ENCODE measurements around the gene SMAD6. TPM values are rescaled to one million over a fixed set of nuclear protein-coding genes. Genes with fewer than 3 reads are reported as not detected.
A peak's percentile ranks its signal among the peaks of the same experiment; 100 is the strongest.
"Not testable (repeated sequence)": the region's sequence is repeated elsewhere in the genome, so short reads cannot be mapped to it uniquely, and the experiment has no call there.

Gene SMAD6
- total RNA-seq, 1 experiment from 2014 or later, result 6.9 TPM

- DNase-seq (ENCODE audit: low read depth), result no peak
Measured at GRCh38 chr15:66675446-66675845, 26.6 kb upstream of the SMAD6 start.

GRCh38 chr15:66677336-66677735 is 24.7 kb upstream of the SMAD6 start:
- no peak for DNase-seq (ENCODE audit: low read depth)

- DNase-seq (ENCODE audit: low read depth), result no peak
Measured at GRCh38 chr15:66679061-66679656, 22.9 kb upstream of the SMAD6 start.

GRCh38 chr15:66679657-66680108 is 22.4 kb upstream of the SMAD6 start:
- DNase-seq (ENCODE audit: low read depth), result no peak

- no peak for DNase-seq (ENCODE audit: low read depth)
Measured at GRCh38 chr15:66680502-66680901, 21.5 kb upstream of the SMAD6 start.

- no peak for DNase-seq (ENCODE audit: low read depth)
Measured at GRCh38 chr15:66681395-66681794, 20.6 kb upstream of the SMAD6 start.

GRCh38 chr15:66682246-66682645 is 19.8 kb upstream of the SMAD6 start:
- DNase-seq (ENCODE audit: low read depth), result no peak

GRCh38 chr15:66682865-66683264 is 19.2 kb upstream of the SMAD6 start:
- DNase-seq (ENCODE audit: low read depth), result peak; percentile 67

GRCh38 chr15:66684136-66684681 is 17.8 kb upstream of the SMAD6 start:
- DNase-seq (ENCODE audit: low read depth), result no peak

- no peak for DNase-seq (ENCODE audit: low read depth)
Measured at GRCh38 chr15:66685638-66686150, 16.3 kb upstream of the SMAD6 start.

- not testable (repeated sequence) for DNase-seq (ENCODE audit: low read depth)
Measured at GRCh38 chr15:66690912-66691311, 11.1 kb upstream of the SMAD6 start.

GRCh38 chr15:66691727-66692126 is 10.3 kb upstream of the SMAD6 start:
- no peak for DNase-seq (ENCODE audit: low read depth)

GRCh38 chr15:66692391-66692790 is 9.6 kb upstream of the SMAD6 start:
- DNase-seq (ENCODE audit: low read depth), result no peak

- DNase-seq (ENCODE audit: low read depth), result no peak
Measured at GRCh38 chr15:66692808-66693596, 9.0 kb upstream of the SMAD6 start.

- DNase-seq (ENCODE audit: low read depth), result no peak
Measured at GRCh38 chr15:66696770-66697169, 5.3 kb upstream of the SMAD6 start.

- DNase-seq (ENCODE audit: low read depth), result peak; percentile 53
Measured at GRCh38 chr15:66698318-66698961, 3.6 kb upstream of the SMAD6 start.

GRCh38 chr15:66698971-66699370 is 3.1 kb upstream of the SMAD6 start:
- DNase-seq (ENCODE audit: low read depth), result no peak

- DNase-seq (ENCODE audit: low read depth), result no peak
Measured at GRCh38 chr15:66700412-66700801, 1.6 kb upstream of the SMAD6 start.

GRCh38 chr15:66700802-66701421 is 1.1 kb upstream of the SMAD6 start:
- peak; percentile 90 for DNase-seq (ENCODE audit: low read depth)

GRCh38 chr15:66701422-66702034 is 508 bp upstream of the SMAD6 start:
- peak; percentile 41 for DNase-seq (ENCODE audit: low read depth)

Data from HT1080 (cell line).